Neutrophil (primary cell): ENCODE data around the gene C12orf42.

ENCODE experiments used
- H3K27ac ChIP-seq: fragments of 200-600 bp; sonication (generic); 2 replicates; pipeline ENCODE4 v1.5.1; 2016; ENCODE audit warnings: mild to moderate bottlenecking, moderate library complexity
- H3K27me3 ChIP-seq: fragments of 200-600 bp; sonication (generic); 2 replicates; pipeline ENCODE4 v1.6.0; 2016; ENCODE audit warnings: mild to moderate bottlenecking
- H3K36me3 ChIP-seq: fragments of 200-600 bp; sonication (generic); 2 replicates; pipeline ENCODE4 v1.5.1; 2017
- H3K4me1 ChIP-seq, 2 experiments: fragments of 200-600 bp in 1 of 2; sonication (generic) in 1 of 2; 1 replicate in 1 of 2; 2 replicates in 1 of 2; pipeline versions ENCODE4 v1.5.1 to v1.6.1; 2013 to 2016; ENCODE audit warnings: low read depth in 1 of 2, low read length in 1 of 2, mild to moderate bottlenecking in 1 of 2, moderate library complexity in 1 of 2; ENCODE audit not compliant: control insufficient read depth in 1 of 2, insufficient read depth in 1 of 2
- H3K4me3 ChIP-seq, 2 experiments: fragments of 200-600 bp in 1 of 2; sonication (generic) in 1 of 2; 1 replicate in 1 of 2; 2 replicates in 1 of 2; pipeline ENCODE4 v1.5.1; 2013 to 2016; ENCODE audit warnings: low read depth in 1 of 2, low read length in 1 of 2, mild to moderate bottlenecking in 1 of 2, moderate library complexity in 1 of 2
- H3K9me3 ChIP-seq: fragments of 200-600 bp; sonication (generic); 2 replicates; pipeline ENCODE4 v1.5.1; 2016
- CTCF ChIP-seq: fragments of 200-600 bp; sonication (generic); IDR thresholded peaks from 2 replicates; pipeline ENCODE4 v1.5.1; 2016; ENCODE audit warnings: antibody characterized with exemption

The C12orf42 gene

GRCh38 chr12:103422328-103422727 lies 73.4 kb downstream of the C12orf42 start:
- Histone ChIP-seq H3K27ac (no peak overlapping the region), H3K9me3 (no peaks in the 10 kb centered on the region)
- no peak for TF ChIP-seq CTCF

GRCh38 chr12:103421402-103421801 lies 74.4 kb downstream of the C12orf42 start:
- H3K4me1 ChIP-seq = no peaks in the 10 kb centered on the region
- H3K27ac ChIP-seq = no peak overlapping the region
- no peaks in the 10 kb centered on the region for H3K9me3 ChIP-seq
- no peaks in the 10 kb centered on the region for H3K36me3 ChIP-seq
- no peak for TF ChIP-seq CTCF
- no peak overlapping the region for H3K4me3 ChIP-seq
- no peaks in the 10 kb centered on the region for H3K27me3 ChIP-seq

More at GRCh38 chr12:103422328-103422727, 73.4 kb downstream of the C12orf42 start:
- Histone ChIP-seq H3K4me3 (no peak overlapping the region), H3K27me3 (no peaks in the 10 kb centered on the region), H3K36me3 (no peaks in the 10 kb centered on the region), H3K4me1 (no peaks in the 10 kb centered on the region)

GRCh38 chr12:103415681-103416080 lies 80.1 kb downstream of the C12orf42 start:
- TF ChIP-seq CTCF = no peak
- H3K27ac ChIP-seq = no peak overlapping the region
- no peaks in the 10 kb centered on the region for H3K4me1 ChIP-seq
- no peak overlapping the region for H3K4me3 ChIP-seq
- H3K9me3 ChIP-seq = no peaks in the 10 kb centered on the region
- no peaks in the 10 kb centered on the region for H3K27me3 ChIP-seq
- no peaks in the 10 kb centered on the region for H3K36me3 ChIP-seq

GRCh38 chr12:103401421-103401820 lies 94.3 kb downstream of the C12orf42 start:
- no peaks in the 10 kb centered on the region for H3K27me3 ChIP-seq
- no peaks in the 10 kb centered on the region for H3K9me3 ChIP-seq
- no peak overlapping the region for H3K27ac ChIP-seq
- TF ChIP-seq CTCF = no peak
- H3K36me3 ChIP-seq = no peaks in the 10 kb centered on the region
- H3K4me1 ChIP-seq = no peaks in the 10 kb centered on the region
- no peak overlapping the region for H3K4me3 ChIP-seq

GRCh38 chr12:103399986-103400385 lies 95.8 kb downstream of the C12orf42 start:
- no peak overlapping the region for H3K27ac ChIP-seq
- no peaks in the 10 kb centered on the region for H3K4me1 ChIP-seq
- H3K36me3 ChIP-seq = no peaks in the 10 kb centered on the region
- no peak for TF ChIP-seq CTCF
- H3K27me3 ChIP-seq = no peaks in the 10 kb centered on the region
- no peaks in the 10 kb centered on the region for H3K9me3 ChIP-seq
- no peak overlapping the region for H3K4me3 ChIP-seq

GRCh38 chr12:103397536-103397935 lies 98.2 kb downstream of the C12orf42 start:
- H3K4me1 ChIP-seq = no peaks in the 10 kb centered on the region
- H3K27me3 ChIP-seq = no peaks in the 10 kb centered on the region
- H3K27ac ChIP-seq = no peak overlapping the region
- TF ChIP-seq CTCF = no peak
- H3K36me3 ChIP-seq = no peaks in the 10 kb centered on the region
- H3K4me3 ChIP-seq = no peak overlapping the region
- no peaks in the 10 kb centered on the region for H3K9me3 ChIP-seq
